Measurements from ENCODE around the gene PCDH1.

PCDH1 gene

DNA sequence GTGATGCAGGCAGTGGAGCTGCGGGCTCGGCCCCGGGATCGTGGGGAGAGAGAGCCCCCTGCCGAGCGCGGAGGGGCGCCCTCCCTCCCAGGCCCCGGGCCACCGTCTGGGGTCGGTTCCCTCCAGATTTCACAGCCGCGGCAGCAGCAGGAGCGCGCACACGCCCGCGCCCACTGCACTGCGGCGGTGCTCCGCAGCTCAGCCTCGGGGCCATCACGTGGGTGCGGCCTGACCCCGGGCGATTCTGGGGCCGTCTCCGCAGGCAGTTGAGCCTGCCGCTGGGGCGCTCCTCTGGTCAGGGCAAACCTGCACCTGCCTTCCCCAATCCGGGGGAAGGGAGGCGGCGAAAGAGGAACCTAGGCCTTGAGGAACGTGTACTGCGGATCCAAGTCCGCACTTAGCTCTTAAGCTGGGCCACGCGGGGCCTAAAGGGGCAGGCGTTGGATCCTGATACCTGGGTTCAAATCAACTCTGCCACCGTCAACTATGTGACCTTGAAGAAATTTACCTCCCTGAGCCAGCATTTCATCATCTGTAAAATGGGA is 36.1 kb upstream of the PCDH1 start:
- no peaks in the 10 kb centered on the region for H3K79me2 ChIP-seq (ENCODE audit: insufficient read depth, low read length)
- no peak overlapping the region for H3K4me3 ChIP-seq (ENCODE audit: low read length, poor library complexity, severe bottlenecking)
- H3K36me3 ChIP-seq (ENCODE audit: insufficient read depth, low read length) = no peaks in the 10 kb centered on the region
- no peaks in the 10 kb centered on the region for H3K27me3 ChIP-seq (ENCODE audit: insufficient read depth, low read length, poor library complexity, severe bottlenecking)
- H3K9me3 ChIP-seq (ENCODE audit: insufficient read depth, low read depth, low read length) = no peaks in the 10 kb centered on the region
- no peaks in the 10 kb centered on the region for H4K20me1 ChIP-seq (ENCODE audit: insufficient read depth, low read length, poor library complexity, severe bottlenecking)
- no peak overlapping the region for H3K9ac ChIP-seq (ENCODE audit: low read depth, low read length, poor library complexity, severe bottlenecking)
- no peaks in the 10 kb centered on the region for H3K4me1 ChIP-seq (ENCODE audit: insufficient read depth, low read length, poor library complexity, severe bottlenecking)
- no peak overlapping the region for H3K4me2 ChIP-seq (ENCODE audit: low read depth, low read length, poor library complexity, severe bottlenecking)
- H3K9me2 ChIP-seq (replicated peaks; ENCODE audit: low read depth, low read length) = no peaks in the 10 kb centered on the region
- TF ChIP-seq EZH2phosphoT487 (IDR thresholded peaks at IDR 0.05; ENCODE audit: borderline replicate concordance) = no peak
- TF ChIP-seq, protein P1, sequence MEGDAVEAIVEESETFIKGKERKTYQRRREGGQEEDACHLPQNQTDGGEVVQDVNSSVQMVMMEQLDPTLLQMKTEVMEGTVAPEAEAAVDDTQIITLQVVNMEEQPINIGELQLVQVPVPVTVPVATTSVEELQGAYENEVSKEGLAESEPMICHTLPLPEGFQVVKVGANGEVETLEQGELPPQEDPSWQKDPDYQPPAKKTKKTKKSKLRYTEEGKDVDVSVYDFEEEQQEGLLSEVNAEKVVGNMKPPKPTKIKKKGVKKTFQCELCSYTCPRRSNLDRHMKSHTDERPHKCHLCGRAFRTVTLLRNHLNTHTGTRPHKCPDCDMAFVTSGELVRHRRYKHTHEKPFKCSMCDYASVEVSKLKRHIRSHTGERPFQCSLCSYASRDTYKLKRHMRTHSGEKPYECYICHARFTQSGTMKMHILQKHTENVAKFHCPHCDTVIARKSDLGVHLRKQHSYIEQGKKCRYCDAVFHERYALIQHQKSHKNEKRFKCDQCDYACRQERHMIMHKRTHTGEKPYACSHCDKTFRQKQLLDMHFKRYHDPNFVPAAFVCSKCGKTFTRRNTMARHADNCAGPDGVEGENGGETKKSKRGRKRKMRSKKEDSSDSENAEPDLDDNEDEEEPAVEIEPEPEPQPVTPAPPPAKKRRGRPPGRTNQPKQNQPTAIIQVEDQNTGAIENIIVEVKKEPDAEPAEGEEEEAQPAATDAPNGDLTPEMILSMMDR (conservative IDR thresholded peaks at IDR 0.05; ENCODE audit: low read length) = no peak
- no peak overlapping the region for H2AFZ ChIP-seq (ENCODE audit: low read length)
- no peaks in the 10 kb centered on the region for H3F3A ChIP-seq (ENCODE audit: low read depth)

DNA sequence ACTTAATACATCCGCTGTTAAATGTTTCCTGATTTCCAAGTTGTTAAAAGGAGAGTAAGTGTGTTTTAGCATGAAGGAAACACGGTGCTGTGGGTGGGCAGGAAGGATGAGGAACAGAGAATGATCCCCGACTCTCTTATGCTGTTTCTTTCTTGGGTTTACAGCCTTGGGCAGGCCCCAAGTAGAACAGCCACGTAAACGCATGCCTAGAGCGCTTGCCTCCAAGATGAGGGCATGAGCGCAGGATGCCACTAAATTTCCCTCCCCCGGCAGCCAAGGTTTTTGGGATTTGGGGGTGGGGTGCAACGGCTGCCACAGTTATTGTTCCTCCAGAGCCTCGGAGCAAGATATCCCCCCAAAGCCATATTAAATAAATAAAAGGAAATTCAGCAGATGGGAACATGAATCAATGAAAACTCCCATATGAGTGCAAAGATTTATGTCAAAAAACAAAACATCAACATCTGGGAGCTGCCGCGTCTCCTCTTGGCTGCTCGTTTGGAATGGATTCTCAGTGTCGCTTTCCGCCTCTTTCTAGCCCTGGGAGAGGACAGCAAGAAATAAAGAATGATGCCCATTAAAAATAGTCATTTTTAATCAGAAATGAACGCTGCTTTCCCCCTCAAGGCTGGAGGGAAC is 35.5 kb upstream of the PCDH1 start:
- Histone ChIP-seq H3K9ac (ENCODE audit: low read depth, low read length, poor library complexity, severe bottlenecking) (no peak overlapping the region), H3K4me1 (ENCODE audit: insufficient read depth, low read length, poor library complexity, severe bottlenecking) (no peaks in the 10 kb centered on the region), H2AFZ (ENCODE audit: low read length) (no peak overlapping the region), H3K36me3 (ENCODE audit: insufficient read depth, low read length) (no peaks in the 10 kb centered on the region), H3F3A (ENCODE audit: low read depth) (no peaks in the 10 kb centered on the region), H4K20me1 (ENCODE audit: insufficient read depth, low read length, poor library complexity, severe bottlenecking) (no peaks in the 10 kb centered on the region), H3K9me2 (replicated peaks; ENCODE audit: low read depth, low read length) (no peaks in the 10 kb centered on the region), H3K4me3 (ENCODE audit: low read length, poor library complexity, severe bottlenecking) (no peak overlapping the region), H3K4me2 (ENCODE audit: low read depth, low read length, poor library complexity, severe bottlenecking) (no peak overlapping the region), H3K9me3 (ENCODE audit: insufficient read depth, low read depth, low read length) (no peaks in the 10 kb centered on the region), H3K27me3 (ENCODE audit: insufficient read depth, low read length, poor library complexity, severe bottlenecking) (no peaks in the 10 kb centered on the region), H3K79me2 (ENCODE audit: insufficient read depth, low read length) (no peaks in the 10 kb centered on the region)
- TF ChIP-seq, protein P1 (conservative IDR thresholded peaks at IDR 0.05; ENCODE audit: low read length) = no peak

DNA sequence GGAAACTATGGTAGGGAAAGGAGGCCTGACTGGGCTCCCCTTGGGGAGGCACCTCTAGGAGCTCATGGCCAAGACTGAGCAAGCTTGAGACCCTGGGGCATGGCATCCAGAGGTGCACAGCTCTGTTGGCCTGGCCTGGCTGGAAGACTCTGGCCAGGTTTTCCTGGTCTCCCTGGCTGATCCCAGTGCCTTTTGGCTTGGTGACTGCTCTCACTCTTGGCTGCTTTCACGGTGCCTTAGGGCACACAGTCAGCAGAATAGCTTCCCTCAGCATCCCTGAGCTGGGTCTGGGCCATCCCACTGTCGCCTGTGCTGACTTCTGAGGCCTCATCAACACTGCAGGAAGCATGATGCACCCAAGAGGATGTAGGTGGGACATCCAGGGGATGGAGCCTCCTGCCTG is 32.1 kb upstream of the PCDH1 start:
- H3K36me3 ChIP-seq (ENCODE audit: insufficient read depth, low read length) = no peaks in the 10 kb centered on the region
- H3K9me2 ChIP-seq (replicated peaks; ENCODE audit: low read depth, low read length) = no peaks in the 10 kb centered on the region
- H3K4me3 ChIP-seq (ENCODE audit: low read length, poor library complexity, severe bottlenecking) = no peak overlapping the region
- no peaks in the 10 kb centered on the region for H3K4me1 ChIP-seq (ENCODE audit: insufficient read depth, low read length, poor library complexity, severe bottlenecking)
- no peak overlapping the region for H3K9ac ChIP-seq (ENCODE audit: low read depth, low read length, poor library complexity, severe bottlenecking)
- H3K27me3 ChIP-seq (ENCODE audit: insufficient read depth, low read length, poor library complexity, severe bottlenecking) = no peaks in the 10 kb centered on the region
- H4K20me1 ChIP-seq (ENCODE audit: insufficient read depth, low read length, poor library complexity, severe bottlenecking) = no peaks in the 10 kb centered on the region
- no peaks in the 10 kb centered on the region for H3K9me3 ChIP-seq (ENCODE audit: insufficient read depth, low read depth, low read length)
- no peaks in the 10 kb centered on the region for H3F3A ChIP-seq (ENCODE audit: low read depth)
- H3K79me2 ChIP-seq (ENCODE audit: insufficient read depth, low read length) = no peaks in the 10 kb centered on the region
- TF ChIP-seq, protein P1 (conservative IDR thresholded peaks at IDR 0.05; ENCODE audit: low read length) = no peak
- no peak for TF ChIP-seq EZH2phosphoT487 (IDR thresholded peaks at IDR 0.05; ENCODE audit: borderline replicate concordance)
- no peak overlapping the region for H3K4me2 ChIP-seq (ENCODE audit: low read depth, low read length, poor library complexity, severe bottlenecking)
- H2AFZ ChIP-seq (ENCODE audit: low read length) = no peak overlapping the region
